GM19468 (cell line): ENCODE data around the gene CENPO.

ENCODE experiments used
- ATAC-seq: cut with Tn5 transposase; IDR thresholded peaks from one replicate; pipeline ENCODE4 v1.9.1; 2021; ENCODE audit warnings: mild to moderate bottlenecking, moderate library complexity, moderate number of reproducible peaks; ENCODE audit not compliant: unreplicated experiment; ENCODE audit errors: extremely low read depth

CENPO gene

DNA sequence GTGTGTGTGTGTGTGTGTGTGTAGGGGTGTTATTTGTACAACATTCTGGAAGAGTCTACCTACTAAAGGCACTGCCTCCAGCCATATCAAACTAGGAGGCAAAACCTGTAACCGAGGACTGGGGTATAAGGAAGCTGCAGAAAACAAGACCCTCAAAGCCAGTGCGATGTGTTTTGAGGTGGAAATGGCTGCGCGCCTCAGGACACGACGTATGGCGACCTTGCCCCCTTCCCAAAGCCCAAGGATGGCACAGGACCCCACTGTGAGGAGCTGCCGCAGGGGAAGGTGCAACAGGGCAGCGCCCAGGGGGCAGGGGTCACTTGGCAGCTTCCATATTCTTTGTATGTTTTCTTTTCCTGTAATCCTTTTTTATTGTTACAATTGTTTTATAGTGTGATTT lies 59.8 kb downstream of the CENPO start:
- ATAC-seq = no peak

DNA sequence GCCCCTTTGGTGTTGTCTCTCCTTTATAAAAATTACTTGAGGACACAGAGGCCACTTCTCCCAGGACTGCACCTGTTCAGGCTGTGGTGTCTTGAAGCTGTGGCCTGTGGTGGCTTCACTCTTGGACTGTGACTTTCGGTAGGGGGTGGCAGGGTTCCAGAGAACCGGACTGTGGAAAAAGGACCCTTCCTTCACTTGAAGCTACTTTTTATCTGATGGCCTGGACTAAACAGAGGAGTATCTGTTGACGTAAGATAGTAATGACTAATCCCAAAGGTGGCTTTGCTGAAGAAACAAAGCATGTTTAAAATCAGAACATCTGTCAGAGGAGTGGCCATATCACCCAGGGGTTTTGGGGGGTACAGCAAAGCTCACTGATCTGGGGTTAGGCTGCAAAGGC lies 60.8 kb downstream of the CENPO start:
- no peak for ATAC-seq

DNA sequence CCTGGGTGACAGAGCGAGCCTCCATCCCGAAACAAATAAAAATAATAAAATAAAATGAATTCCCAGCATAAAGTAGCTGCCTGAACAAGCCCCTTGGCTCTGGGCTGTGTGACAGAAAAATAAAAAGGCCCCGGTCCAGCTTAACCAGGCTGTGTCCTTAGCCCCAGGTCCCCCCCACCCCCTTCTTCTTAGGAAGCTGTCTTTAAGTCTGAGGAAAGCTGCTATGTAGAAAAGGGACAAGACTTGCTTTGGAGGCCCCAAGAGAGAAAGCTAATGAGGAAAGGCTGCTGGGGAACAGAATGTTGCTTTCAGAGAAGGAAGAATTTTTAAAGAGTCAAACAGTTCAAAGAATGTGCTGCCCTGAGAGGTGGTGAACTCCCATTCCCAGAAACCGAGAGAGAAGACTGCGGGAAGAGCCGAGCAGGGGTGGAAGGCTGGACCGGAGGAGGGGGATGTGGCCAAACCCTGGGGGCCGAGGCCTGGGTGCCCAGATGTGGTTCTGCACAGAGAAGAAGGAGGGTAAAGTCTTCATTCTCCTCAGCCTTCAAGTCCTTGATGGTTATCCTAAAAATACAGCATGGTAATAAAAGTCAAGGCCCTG lies 61.9 kb downstream of the CENPO start:
- ATAC-seq = no peak

DNA sequence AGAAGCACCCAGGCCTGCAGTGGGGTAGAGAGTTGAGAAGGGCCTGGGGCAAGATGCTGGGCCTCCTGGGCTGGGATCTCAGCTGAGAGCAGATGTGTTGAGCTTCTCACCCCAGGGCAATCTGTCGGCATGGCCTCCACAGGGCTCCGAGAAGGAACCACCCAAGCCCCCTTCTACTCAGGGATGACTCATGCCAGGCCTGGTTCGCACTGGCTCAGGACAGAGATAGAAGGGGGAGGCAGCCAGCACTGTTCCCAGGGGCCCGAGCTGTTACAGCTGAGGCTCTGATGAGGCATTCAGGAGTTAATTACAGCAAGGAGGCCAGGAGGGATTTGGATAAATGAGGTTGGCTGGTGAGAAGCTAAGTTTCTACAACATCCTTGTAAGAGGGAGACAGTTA lies 62.5 kb downstream of the CENPO start:
- no peak for ATAC-seq

DNA sequence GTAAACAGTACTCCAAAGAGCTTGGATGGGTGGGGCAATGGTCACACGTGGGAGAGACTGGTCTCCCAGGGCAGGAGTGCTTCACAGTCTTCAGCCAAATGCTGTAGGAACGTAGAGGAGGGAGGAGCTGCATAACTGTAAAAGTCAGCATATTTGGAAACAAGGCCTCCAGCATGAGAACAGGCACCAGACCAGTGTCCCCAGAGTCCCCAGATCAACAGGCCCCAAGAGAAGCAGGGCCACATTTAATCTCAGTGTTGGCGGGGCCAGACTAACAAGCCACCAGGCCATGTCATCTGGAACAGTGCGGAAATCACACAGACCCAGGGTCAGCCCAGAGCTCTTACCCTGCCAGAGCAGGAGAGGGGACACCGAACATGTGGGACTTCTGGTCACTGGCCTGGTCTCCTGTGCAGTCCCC lies 63.6 kb downstream of the CENPO start:
- no peak for ATAC-seq

DNA sequence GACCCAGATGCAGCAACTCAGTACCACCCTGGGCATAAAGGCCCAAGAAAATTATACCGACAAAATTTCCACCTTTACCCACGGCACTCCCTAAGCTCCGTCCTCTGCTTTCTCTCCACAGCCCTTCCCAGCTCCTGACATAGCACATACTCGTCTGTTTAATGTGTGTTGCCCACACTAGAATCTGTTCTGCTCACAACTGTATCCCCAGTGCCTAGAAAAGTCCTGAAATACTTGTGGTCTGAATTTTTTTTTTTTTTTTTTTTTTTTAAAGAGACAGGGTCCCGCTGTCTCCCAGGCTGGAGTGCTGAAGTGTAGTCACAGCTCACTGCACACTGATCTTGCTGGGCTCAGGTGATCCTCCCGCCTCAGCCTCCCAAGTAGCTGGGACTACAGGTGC lies 64.5 kb downstream of the CENPO start:
- ATAC-seq = no peak

DNA sequence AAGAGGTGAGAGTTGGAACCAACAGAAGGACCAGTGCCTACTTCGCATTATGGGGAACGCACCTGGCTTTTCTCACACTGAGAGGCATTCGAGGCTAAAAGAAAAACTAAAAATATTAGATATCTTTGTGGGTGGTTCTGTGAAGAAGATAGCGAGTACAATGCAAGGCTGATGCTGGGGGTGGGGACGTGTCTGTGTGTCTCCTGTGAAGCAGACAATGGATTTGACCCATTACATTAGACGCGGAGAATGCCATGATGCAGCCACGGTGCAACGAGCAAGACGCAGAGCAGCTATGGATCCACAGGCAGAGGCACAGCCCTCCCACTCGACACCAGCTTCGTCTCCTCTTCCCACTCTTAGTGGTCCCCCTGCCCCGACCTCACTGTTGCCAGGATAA lies 65.8 kb downstream of the CENPO start:
- no peak for ATAC-seq

DNA sequence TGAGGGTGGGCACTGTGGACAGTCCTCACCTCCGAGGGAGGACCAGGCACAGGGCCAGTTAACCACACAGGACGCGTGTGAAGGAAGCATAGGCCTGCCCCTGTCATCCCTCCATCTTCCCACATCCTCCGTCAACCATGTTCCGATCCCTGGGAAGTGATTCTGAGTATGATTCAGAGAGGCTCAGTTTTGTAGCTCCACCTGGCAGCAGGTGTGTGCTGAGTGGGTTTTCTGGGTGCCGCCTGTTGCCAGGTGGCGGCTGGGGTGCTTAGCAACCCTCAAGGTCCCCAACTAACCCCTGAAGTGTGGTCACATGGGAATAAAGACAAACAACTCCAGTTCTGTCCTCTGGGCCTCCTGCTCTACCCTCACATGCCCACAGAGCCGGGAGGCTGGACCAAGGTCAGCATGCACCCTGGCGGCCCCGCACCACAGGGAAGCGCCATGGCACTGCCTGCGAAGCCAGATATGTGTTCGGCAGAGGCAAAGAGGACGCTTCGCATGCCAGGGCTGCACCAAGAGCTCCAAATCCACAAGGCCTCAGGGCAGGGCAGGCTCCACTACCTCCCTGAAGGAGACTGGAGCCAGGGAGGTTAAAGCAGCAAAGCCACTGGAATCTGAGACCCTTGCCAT lies 66.9 kb downstream of the CENPO start:
- no peak for ATAC-seq

DNA sequence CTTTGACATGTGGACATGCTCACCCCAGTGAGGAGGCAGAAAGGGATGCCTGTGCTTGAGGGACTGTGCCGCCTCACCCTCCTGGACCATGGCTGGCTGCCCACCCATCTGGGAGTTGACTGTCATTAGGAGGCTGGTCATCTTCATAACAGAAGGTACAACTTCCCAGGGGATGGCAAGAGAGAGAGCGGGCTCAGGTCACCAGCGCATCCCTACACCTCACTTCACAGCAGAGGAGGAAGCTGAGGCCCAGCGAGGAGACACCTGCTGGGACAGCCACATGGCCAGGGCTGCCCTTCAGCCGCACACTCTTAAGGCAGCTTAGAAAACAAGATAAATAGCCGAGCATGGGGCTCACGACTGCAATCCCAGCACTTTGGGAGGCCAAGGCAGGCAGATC lies 67.4 kb downstream of the CENPO start:
- ATAC-seq = no peak

DNA sequence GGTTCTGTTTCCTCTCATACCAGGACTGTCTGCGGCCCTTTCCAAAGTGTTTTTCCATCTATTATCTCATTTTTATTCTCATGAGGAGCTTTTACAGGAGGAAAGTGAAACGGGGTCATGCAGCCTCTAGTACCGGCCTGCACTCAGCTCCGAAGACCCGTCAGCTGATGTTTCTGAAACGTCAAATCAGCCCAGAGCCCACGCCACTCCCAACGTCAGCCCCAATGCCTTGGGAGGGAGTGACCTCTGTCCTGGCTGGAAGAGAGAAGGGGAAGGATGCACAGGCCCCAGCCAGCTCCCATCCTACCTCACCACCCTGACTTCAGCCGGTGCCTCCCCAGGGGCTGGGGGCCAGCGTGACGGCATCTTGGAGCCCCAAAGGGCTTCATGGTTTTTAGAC lies 68.3 kb downstream of the CENPO start:
- no peak for ATAC-seq

DNA sequence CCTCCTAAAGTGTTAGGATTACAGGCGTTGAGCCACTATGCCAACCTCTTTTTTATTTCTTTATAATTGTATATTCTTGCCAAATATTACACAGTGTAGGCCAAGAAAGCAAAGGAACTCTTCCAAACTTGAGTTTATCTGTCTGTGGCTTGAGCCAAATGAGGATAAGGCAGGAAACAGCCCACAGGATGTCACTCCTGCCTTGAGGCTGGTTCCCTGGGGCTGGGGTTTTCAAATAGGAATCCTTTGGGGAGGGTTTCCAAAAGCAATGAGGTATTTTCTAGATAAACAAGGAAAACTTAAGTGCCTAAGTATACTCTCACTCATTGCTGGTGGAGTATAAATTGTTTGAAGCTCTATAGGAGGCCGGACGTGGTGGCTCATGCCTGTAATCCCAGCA lies 70.4 kb downstream of the CENPO start:
- ATAC-seq = no peak

DNA sequence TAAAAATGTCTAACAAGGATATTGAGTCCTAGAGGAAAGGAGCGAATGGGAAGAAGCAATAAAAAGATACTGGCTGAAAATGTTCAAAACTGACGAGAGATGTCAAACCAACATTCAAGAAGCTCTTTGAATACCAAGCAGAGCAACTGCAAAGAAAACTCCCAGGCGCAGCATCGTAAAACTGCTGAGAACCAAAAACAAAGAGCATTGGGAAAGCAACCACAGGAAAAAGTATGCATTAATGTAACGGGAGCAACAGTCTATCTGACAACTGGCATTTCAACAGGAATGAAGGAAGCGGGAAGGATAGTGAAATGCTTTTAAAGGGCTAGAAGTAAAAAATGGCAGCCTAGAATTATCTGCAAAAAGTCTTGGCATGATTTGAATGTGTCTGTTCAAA lies 73.7 kb downstream of the CENPO start:
- no peak for ATAC-seq

DNA sequence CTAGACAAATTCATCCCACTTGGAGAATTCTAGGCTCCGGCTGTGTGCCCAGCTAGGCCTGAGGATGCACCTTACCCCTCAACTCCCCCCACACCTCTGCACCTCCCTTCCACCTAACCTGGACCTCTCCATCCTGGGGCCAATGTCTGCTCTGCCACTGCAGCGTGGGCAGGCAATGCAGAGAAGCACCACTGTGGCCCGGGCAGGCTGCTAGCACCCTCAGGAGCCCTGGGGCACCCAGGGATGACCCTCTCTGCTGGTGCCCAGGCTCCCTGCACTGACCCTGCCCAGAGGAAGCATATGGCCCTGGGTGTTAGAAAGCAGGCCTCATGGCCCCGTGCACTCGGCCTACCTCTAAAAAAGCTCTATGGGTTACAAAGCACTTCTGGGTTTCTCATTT lies 77.2 kb downstream of the CENPO start:
- ATAC-seq = no peak

DNA sequence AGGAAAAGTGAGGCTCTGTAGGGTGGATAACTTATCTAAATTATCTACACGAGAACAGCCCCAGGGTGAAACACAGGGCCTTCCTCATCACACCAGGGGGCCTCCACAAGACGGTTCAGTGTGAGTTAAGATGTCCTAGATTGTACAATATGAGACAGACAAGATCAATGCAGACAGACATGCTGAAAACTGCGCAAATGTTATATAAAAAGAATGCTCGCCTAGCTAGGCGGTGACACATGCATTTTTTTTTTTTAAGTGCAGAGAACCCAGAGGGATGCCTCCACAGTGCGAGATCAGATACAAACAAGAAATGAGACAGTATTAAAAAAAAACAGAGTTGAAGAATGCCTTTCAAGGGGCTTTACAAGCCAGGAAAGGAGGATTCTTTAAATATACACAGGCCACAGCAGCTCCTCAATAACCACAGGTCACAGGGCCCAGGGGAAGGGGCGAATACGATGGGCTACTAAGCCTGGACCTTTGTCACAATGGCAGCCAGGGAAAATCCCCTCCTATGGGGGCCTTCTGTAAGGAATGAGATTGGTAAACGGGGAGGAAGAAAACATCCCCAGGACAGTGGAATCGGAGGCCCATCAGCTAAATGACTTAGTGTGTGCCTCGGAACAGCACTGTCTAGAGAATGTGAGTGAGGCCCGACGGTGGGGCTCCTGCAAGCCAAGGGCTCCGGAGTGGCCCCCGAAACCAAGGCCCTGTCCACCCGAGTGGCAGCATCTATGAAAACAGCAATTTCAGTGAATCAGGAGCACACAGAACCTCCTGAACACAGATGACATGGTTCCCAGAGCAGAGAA lies 77.9 kb downstream of the CENPO start:
- ATAC-seq = no peak

DNA sequence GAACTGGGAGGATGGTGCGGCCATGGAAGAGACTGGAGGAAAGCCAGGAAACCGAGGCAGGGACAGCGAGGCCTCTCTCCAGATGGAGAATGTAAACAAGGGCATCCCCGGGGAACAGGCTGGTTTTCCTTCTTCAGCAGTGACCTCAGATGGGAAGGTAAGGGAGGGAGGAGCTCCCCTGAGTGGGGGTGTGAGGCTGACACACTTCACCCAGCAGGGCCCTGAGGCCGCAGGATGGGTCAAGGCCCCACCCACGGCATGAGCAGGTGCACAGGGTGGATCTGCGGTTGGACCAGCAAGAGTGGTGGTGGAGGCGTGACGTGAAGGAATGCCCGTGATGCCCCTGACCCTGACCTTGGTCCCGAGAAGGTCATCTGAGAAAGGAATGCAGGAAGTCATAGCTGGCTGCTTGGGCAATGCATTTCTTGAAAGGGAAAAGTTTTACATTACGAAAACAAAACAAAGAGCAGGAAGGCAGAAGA lies 78.7 kb downstream of the CENPO start:
- no peak for ATAC-seq
